B cell (primary cell): ENCODE results near the gene EPB41. TPM values are rescaled to one million over a fixed set of nuclear protein-coding genes. Genes with fewer than 3 reads are reported as not detected.
"Not testable (repeated sequence)": the region's sequence is repeated elsewhere in the genome, so short reads cannot be mapped to it uniquely, and the experiment has no call there.

Experiments
- ATAC-seq: fragments of 200-7000 bp; cut with Tn5 transposase; one replicate; pipeline ENCODE4 v1.10.0; 2021; ENCODE audit warnings: low read depth, mild to moderate bottlenecking, moderate number of reproducible peaks, moderate library complexity
- CTCF ChIA-PET: fragments of 350-600 bp; sonication (Branson Sonifier 250); formaldehyde crosslinking; loops from one replicate; lab custom pipeline; 2021; ENCODE audit warnings: antibody characterized with exemption, inconsistent platforms; lab: Charles Lee
- POLR2A ChIA-PET: fragments of 350-600 bp; sonication (Branson Sonifier 250); formaldehyde crosslinking; loops from one replicate; lab custom pipeline; 2021; ENCODE audit warnings: antibody characterized with exemption; lab: Charles Lee
- DNase-seq: peaks from one replicate; pipeline ENCODE4 v3.0.0; 2013
- H2AFZ ChIP-seq: 2 replicates; pipeline ENCODE4 v1.6.1; 2012; ENCODE audit warnings: mild to moderate bottlenecking, low read depth, low read length; ENCODE audit not compliant: insufficient read depth, poor library complexity, severe bottlenecking
- H3K27ac ChIP-seq, 2 donors: 1 replicate in 1 of 2; 2 replicates in 1 of 2; pipeline ENCODE4 v1.5.1; 2012 to 2013; ENCODE audit warnings: low read length in 2 of 2, mild to moderate bottlenecking in 2 of 2, moderate library complexity in 1 of 2
- H3K27me3 ChIP-seq, 4 experiments: fragments of 200-600 bp in 1 of 4; sonication (generic) in 1 of 4; replicated peaks in 1 of 4; 1 replicate in 2 of 4; 2 replicates in 2 of 4; pipeline versions ENCODE4 v1.6.1 to v1.7.0; 2013 to 2016; ENCODE audit warnings: low read length in 3 of 4, mild to moderate bottlenecking in 2 of 4, mixed read lengths in 1 of 4, moderate library complexity in 1 of 4; ENCODE audit not compliant: insufficient read depth in 4 of 4, control insufficient read depth in 3 of 4; ENCODE audit errors: control extremely low read depth in 1 of 4
- H3K36me3 ChIP-seq, 2 experiments: replicated peaks in 1 of 2; 1 replicate in 1 of 2; 2 replicates in 1 of 2; pipeline versions ENCODE4 v1.6.1 to v1.7.1; 2013; ENCODE audit warnings: low read length in 1 of 2; ENCODE audit not compliant: insufficient read depth in 2 of 2, control insufficient read depth in 1 of 2; ENCODE audit errors: control extremely low read depth in 1 of 2, extremely low read depth in 1 of 2
- H3K4me1 ChIP-seq, 2 donors: fragments of 200-600 bp in 1 of 2; sonication (generic) in 1 of 2; 1 replicate in 1 of 2; 2 replicates in 1 of 2; pipeline versions ENCODE4 v1.5.1 to v1.6.1; 2013 to 2017; ENCODE audit warnings: low read length in 2 of 2; ENCODE audit not compliant: control insufficient read depth in 2 of 2, insufficient read depth in 2 of 2
- H3K4me2 ChIP-seq: replicated peaks from 2 replicates; pipeline ENCODE3; 2012; ENCODE audit warnings: mild to moderate bottlenecking, low read depth, low read length; ENCODE audit not compliant: poor library complexity, severe bottlenecking
- H3K4me3 ChIP-seq, 5 experiments: fragments of 200-600 bp in 1 of 5; sonication (generic) in 1 of 5; 1 replicate in 3 of 5; 2 replicates in 2 of 5; pipeline versions ENCODE4 v1.5.1 to v1.7.0; 2011 to 2016; ENCODE audit warnings: low read length in 4 of 5, mild to moderate bottlenecking in 4 of 5, low read depth in 2 of 5, control low read depth in 1 of 5, moderate library complexity in 1 of 5; ENCODE audit not compliant: insufficient read depth in 1 of 5; ENCODE audit errors: control extremely low read depth in 1 of 5, extremely low read depth in 1 of 5
- H3K79me2 ChIP-seq: fragments of 200-600 bp; sonication (generic); one replicate; pipeline ENCODE4 v1.6.0; 2016; ENCODE audit warnings: low read length; ENCODE audit not compliant: control insufficient read depth, insufficient read depth
- H3K9ac ChIP-seq: fragments of 200-600 bp; sonication (generic); 2 replicates; pipeline ENCODE4 v1.6.1; 2017; ENCODE audit warnings: mild to moderate bottlenecking, low read length, moderate library complexity
- H3K9me3 ChIP-seq, 3 donors: one replicate each; pipeline versions ENCODE4 v1.6.1 to v1.7.1; 2013; ENCODE audit warnings: low read length in 2 of 3; ENCODE audit not compliant: control insufficient read depth in 2 of 3, insufficient read depth in 1 of 3; ENCODE audit errors: control extremely low read depth in 1 of 3
- H4K20me1 ChIP-seq: 2 replicates; pipeline ENCODE4 v1.6.0; 2012; ENCODE audit warnings: mild to moderate bottlenecking, low read length; ENCODE audit not compliant: insufficient read depth, control insufficient read depth, poor library complexity, severe bottlenecking
- H3K27ac Mint-ChIP-seq: one replicate; pipeline ENCODE4 v1.8.0; 2021; ENCODE audit warnings: mixed read lengths
- H3K27me3 Mint-ChIP-seq: one replicate; pipeline ENCODE4 v1.8.0; 2021; ENCODE audit warnings: mixed read lengths
- H3K4me1 Mint-ChIP-seq: one replicate; pipeline ENCODE4 v1.8.0; 2021; ENCODE audit warnings: mixed read lengths
- H3K4me3 Mint-ChIP-seq: one replicate; pipeline ENCODE4 v1.8.0; 2021; ENCODE audit warnings: mixed read lengths
- H3K9me3 Mint-ChIP-seq: one replicate; pipeline ENCODE4 v1.8.0; 2022; ENCODE audit warnings: mixed read lengths; ENCODE audit not compliant: insufficient read depth
- EZH2 ChIP-seq: IDR thresholded peaks from 2 replicates; pipeline ENCODE4 v1.6.1; 2012; ENCODE audit warnings: borderline replicate concordance, low read depth, mild to moderate bottlenecking, moderate library complexity, low read length; ENCODE audit not compliant: insufficient read depth, poor library complexity, severe bottlenecking
- WGBS: methylation state at CpG from one replicate; pipeline ENCODE4 v1.1.5; 2013; ENCODE audit warnings: missing lambda C conversion rate; ENCODE audit not compliant: insufficient coverage; 5-methylcytosine and 5-hydroxymethylcytosine counted together
- intact Hi-C: fragments of 100-400 bp; cut with micrococcal nuclease; formaldehyde crosslinking; loops from one replicate; pipeline ENCODE4 v1.10.0; 2022
- polyA plus RNA-seq: library from polyadenylated mRNA; depleted of rRNA; stranded (reverse); fragments of >200 nt; gene quantifications from 2 replicates; pipeline ENCODE4 v1.2.3, GENCODE V29; 2012
- total RNA-seq, 2 donors: library from RNA; stranded (reverse); fragments of 120-200 nt in 1 of 2; gene quantifications; 1 replicate in 1 of 2; 2 replicates in 1 of 2; pipeline versions ENCODE4 v1.2.3 to v1.2.4, GENCODE V29; 2013 to 2022
- TF ChIP-seq, protein P1 (sequence below): fragments of 200-600 bp; IDR thresholded peaks from one replicate; pipeline ENCODE4 v1.8.0; 2022; ENCODE audit warnings: antibody characterized with exemption, mild to moderate bottlenecking

The EPB41 gene
- total and polyA plus RNA-seq, 2 donors (not counting 1 experiment from before 2014, with no cell fraction given) = 45.8 to 186 TPM

- no peaks in the 10 kb centered on the region for H3K27me3 ChIP-seq
- H3K27ac Mint-ChIP-seq = no peak overlapping the region
- peaks cover 0 to 3% of the 10 kb centered on the region in 2 experiments for H3K36me3 ChIP-seq
- H3K9ac ChIP-seq = no peak overlapping the region
- TF ChIP-seq EZH2 = no peak
- TF ChIP-seq, protein P1, sequence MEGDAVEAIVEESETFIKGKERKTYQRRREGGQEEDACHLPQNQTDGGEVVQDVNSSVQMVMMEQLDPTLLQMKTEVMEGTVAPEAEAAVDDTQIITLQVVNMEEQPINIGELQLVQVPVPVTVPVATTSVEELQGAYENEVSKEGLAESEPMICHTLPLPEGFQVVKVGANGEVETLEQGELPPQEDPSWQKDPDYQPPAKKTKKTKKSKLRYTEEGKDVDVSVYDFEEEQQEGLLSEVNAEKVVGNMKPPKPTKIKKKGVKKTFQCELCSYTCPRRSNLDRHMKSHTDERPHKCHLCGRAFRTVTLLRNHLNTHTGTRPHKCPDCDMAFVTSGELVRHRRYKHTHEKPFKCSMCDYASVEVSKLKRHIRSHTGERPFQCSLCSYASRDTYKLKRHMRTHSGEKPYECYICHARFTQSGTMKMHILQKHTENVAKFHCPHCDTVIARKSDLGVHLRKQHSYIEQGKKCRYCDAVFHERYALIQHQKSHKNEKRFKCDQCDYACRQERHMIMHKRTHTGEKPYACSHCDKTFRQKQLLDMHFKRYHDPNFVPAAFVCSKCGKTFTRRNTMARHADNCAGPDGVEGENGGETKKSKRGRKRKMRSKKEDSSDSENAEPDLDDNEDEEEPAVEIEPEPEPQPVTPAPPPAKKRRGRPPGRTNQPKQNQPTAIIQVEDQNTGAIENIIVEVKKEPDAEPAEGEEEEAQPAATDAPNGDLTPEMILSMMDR = no peak
- no peak overlapping the region for H3K4me3 Mint-ChIP-seq
- ChIA-PET CTCF (no interaction called here), POLR2A (no interaction called here)
- intact Hi-C loops = no loop called here
- no peak for ATAC-seq
- H4K20me1 ChIP-seq = peaks cover 79% of the 10 kb centered on the region
- H3K9me3 Mint-ChIP-seq = no peaks in the 10 kb centered on the region
- H2AFZ ChIP-seq = no peak overlapping the region
- DNase-seq = no peak
- no peak overlapping the region for H3K4me2 ChIP-seq
- H3K4me3 ChIP-seq = no peak overlapping the region
- H3K79me2 ChIP-seq = peaks cover 100% of the 10 kb centered on the region
- H3K27ac ChIP-seq = no peak overlapping the region
- H3K4me1 Mint-ChIP-seq = peaks cover 35% of the 10 kb centered on the region
- H3K9me3 ChIP-seq = no peaks in the 10 kb centered on the region
- H3K4me1 ChIP-seq = no peaks in the 10 kb centered on the region
- WGBS = no CpG with 5 or more reads among the region's 2 CpGs
- no peaks in the 10 kb centered on the region for H3K27me3 Mint-ChIP-seq
Measured at GRCh38 chr1:28954126-28954726, 39.9 kb downstream of the EPB41 start.

GRCh38 chr1:28956038-28956464 is 41.7 kb downstream of the EPB41 start:
- DNase-seq (no peak), ATAC-seq (no peak)
- Mint-ChIP-seq H3K9me3 (no peaks in the 10 kb centered on the region), H3K4me3 (no peak overlapping the region), H3K27ac (no peak overlapping the region), H3K4me1 (peaks cover 29% of the 10 kb centered on the region), H3K27me3 (no peaks in the 10 kb centered on the region)
- no peak for TF ChIP-seq EZH2
- TF ChIP-seq, protein P1 = no peak
- Histone ChIP-seq H3K27ac (no peak overlapping the region), H3K79me2 (peaks cover 99% of the 10 kb centered on the region), H2AFZ (no peak overlapping the region), H4K20me1 (peaks cover 85% of the 10 kb centered on the region), H3K27me3 (no peaks in the 10 kb centered on the region), H3K9ac (no peak overlapping the region), H3K4me3 (no peak overlapping the region), H3K4me2 (no peak overlapping the region), H3K36me3 (peaks cover 0 to 3% of the 10 kb centered on the region in 2 experiments), H3K4me1 (no peaks in the 10 kb centered on the region), H3K9me3 (no peaks in the 10 kb centered on the region)
- intact Hi-C loops = no loop called here
- WGBS = 100% methylated on average over 1 of the region's 2 CpGs
- ChIA-PET POLR2A (no interaction called here), CTCF (no interaction called here)

GRCh38 chr1:28962114-28962831 is 47.9 kb downstream of the EPB41 start:
- ATAC-seq, H3K9me3 Mint-ChIP-seq, DNase-seq, H3K4me1 ChIP-seq, H3K4me3 Mint-ChIP-seq, H3K4me2 ChIP-seq, H3K4me3 ChIP-seq, H3K27me3 ChIP-seq, H2AFZ ChIP-seq, H3K27ac Mint-ChIP-seq, H3K27me3 Mint-ChIP-seq, H3K9me3 ChIP-seq, H3K9ac ChIP-seq, H3K27ac ChIP-seq, POLR2A ChIA-PET, H3K36me3 ChIP-seq: not testable (repeated sequence)
- Histone ChIP-seq H4K20me1 (peaks cover 51% of the 10 kb centered on the region), H3K79me2 (peaks cover 90% of the 10 kb centered on the region)
- 89% methylated on average over 9 of the region's 13 CpGs for WGBS
- CTCF ChIA-PET = interaction anchor here (0.7 kb wide), 1 partner anchor 30 kb away, joined by 3 read pairs; no protein-coding TSS in a partner anchor
- intact Hi-C loops = loop anchor here (5.0 kb wide), 1 partner anchor 35 kb away; no protein-coding TSS in a partner anchor
- H3K4me1 Mint-ChIP-seq = peaks cover 49% of the 10 kb centered on the region
